HG02973 (cell line): ENCODE measurements around the gene ARHGAP26.
"Not testable (repeated sequence)": the region's sequence is repeated elsewhere in the genome, so short reads cannot be mapped to it uniquely, and the experiment has no call there.

Source experiments
- ATAC-seq: cut with Tn5 transposase; IDR thresholded peaks from one replicate; pipeline ENCODE4 v1.9.1; 2021; ENCODE audit warnings: moderate library complexity; ENCODE audit not compliant: unreplicated experiment

ARHGAP26 gene

DNA sequence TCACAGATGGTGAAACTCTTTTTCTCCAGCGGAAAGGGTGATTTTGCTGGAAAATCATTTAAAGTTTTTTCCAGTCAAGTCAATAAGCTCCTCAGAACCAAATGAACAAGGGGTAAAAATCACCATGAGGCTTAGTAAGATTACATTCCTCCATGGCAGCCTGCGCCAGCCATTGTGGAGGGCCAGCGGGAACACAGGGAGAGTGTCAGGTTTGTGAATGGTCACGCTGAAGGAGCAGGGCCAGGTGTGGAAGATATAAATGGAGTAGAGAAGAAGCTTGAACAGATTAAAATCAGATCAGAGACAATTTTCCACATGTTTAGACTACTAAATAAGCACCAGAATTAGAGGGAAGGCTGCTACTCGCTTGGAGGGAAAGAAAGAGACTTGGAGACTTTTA is 424.5 kb downstream of the ARHGAP26 start:
- no peak for ATAC-seq

- no peak for ATAC-seq
Measured at GRCh38 chr5:143195491-143195890, 425.3 kb downstream of the ARHGAP26 start.

GRCh38 chr5:143196601-143197259 is 426.6 kb downstream of the ARHGAP26 start:
- no peak for ATAC-seq

DNA sequence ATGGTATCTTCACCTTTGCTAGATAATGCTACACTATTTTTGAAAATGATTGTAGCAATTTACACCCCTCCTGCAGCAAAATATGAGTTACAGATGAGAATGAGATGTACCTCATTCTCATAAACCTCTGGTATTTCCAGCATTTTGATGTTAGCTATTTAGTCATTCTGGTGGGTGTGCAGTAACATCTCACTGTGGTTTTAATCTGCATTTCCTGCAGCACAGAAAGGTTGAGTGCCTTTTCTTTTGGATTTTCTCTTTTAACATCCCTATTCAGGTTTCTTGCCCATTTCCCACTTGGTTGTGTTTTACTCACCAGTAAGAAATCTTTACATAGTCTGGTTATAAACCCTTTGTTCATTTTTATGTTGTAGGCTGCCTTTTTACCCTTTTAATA is 427.1 kb downstream of the ARHGAP26 start:
- no peak for ATAC-seq

DNA sequence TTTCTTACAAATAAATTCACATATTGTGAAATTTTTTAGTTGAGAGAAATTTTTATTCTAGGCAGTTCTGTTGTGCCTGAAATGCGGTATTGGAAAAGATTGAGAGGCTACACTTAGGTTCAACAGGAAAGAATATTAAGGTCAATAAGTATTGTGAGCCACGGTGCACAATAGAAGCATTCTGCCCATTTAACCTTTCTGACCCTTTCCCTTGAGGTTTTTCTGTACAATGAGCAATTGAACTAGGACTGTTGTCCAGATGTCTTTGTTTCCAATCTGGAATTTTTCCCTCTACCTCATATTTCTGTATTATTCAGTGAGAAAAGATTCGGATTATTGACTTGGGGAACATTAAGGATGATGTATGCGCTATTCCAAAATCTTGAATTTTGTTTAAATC is 428.2 kb downstream of the ARHGAP26 start:
- no peak for ATAC-seq

DNA sequence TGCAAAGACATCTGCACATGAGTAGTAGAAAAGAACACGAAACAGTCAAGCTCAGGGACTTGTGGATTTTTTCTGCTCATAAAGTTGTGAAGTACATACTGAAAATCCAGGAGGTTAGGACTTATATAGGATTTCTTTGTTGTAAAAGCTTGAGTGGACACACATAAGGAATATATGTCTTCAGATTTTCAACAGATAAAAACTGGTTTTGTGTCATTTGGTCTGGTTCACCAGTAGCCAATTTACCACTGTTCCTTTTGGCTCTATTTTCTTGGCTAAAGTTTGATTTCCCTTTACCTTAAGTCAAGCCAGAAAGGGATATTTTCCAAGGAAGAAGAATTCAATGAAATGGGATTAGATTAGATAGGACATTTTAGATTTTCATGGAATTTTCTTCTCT is 429.0 kb downstream of the ARHGAP26 start:
- ATAC-seq, result no peak

DNA sequence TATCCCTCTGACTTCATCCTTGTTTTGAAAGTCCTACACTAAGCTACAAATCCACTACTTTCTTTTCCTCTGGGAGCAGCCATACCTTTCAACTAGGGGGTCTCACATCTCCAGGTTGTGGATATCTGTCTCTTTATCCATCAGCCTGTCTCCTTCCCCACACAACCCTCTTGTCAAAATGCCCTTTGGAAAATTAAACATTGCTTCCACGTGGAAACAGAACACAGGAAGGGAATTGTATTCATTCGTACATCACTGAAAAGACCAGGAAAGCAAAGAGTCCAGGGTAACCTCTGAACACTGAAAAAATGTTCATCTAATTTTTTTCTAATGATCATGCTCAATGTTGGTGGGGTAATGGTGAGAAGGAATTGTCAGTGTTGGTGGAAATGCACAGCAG is 429.7 kb downstream of the ARHGAP26 start:
- ATAC-seq, result no peak

DNA sequence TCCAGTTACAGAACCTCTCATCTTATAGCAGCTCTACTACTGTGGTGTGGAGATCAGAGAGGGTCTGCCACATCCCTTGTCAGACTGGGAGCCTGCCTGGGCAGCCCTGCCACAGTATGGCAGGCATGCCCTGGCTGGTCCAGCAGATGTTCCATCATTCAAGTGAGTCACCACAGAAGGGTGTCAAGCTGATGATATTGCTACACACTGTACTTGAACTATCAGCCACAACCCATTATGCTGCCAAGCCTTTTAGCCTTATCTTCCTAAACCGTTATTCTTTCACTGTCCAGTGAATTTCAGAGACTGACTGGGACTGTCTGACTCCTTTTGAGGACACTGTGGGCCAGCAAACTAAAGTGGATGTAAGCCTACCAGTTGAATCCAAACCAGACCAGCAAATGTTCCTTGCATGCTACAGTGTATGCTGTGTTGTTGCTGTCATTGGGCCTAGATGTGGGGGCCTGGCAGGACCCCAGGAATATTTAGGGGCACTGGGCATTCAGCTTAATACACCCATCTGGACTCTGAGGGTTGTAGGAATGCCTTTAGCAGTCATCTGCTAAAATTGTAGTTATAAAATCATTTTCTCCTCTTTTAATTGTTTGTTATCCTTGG is 430.7 kb downstream of the ARHGAP26 start:
- ATAC-seq, result no peak

DNA sequence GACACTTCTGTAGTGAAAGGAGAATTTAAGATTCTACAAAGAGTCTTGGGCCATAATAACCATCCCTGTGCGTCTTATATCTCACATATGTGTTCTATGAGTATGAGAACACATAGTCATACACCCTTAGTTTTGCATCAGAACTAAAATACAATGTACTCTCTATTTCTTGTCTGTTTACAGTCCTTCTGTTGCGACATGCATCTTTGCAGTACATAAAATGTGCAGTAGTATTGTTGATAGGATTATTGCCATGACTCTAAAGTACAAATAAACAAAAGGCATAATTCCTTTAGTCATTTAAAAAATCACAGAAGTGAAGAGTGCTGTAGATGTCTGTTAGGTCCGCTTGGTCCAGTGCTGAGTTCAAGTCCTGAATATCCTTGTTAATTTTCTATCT is 431.4 kb downstream of the ARHGAP26 start:
- no peak for ATAC-seq

DNA sequence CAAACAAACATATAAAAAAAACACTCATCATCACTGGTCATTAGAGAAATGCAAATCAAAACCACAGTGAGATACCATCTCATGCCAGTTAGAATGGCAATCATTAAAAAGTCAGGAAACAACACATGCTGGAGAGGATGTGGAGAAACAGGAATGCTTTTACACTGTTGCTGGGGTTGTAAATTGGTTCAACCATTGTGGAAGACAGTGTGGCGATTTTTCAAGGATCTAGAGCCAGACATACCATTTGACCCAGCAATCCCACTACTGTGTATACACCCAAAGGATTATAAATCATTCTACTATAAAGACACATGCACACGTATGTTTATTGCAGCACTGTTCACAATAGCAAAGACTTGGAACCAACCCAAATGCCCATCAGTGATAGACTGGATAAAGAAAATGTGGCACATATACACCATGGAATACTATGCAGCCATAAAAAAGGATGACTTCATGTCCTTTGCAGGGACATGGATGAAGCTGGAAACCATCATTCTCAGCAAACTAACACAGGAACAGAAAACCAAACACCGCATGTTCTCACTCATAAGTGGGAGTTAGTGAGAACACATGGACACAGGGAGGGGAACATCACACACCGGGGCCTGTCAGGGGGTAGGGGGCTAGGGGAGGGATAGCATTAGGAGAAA is 433.3 kb downstream of the ARHGAP26 start:
- not testable (repeated sequence) for ATAC-seq

- no peak for ATAC-seq
Measured at GRCh38 chr5:143204474-143205246, 434.5 kb downstream of the ARHGAP26 start.

DNA sequence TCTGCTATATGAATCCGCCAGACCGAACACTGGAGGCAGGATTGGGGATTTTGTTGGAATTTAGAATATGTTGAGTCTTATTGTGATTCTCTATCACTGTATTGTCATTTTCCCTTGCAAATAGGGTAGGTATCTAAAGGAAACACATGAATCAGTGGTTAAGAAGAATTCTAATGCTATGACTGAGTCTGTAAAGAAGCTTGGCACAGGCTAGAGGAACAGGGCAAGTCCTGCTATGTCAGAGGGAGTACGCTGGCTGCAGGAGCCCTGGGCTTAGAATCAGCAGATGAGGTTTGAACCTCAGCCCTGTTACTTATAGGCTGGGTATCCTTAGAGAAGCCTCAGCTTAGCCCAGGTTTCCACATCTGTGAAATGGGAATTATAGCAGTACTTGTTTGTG is 435.2 kb downstream of the ARHGAP26 start:
- no peak for ATAC-seq

DNA sequence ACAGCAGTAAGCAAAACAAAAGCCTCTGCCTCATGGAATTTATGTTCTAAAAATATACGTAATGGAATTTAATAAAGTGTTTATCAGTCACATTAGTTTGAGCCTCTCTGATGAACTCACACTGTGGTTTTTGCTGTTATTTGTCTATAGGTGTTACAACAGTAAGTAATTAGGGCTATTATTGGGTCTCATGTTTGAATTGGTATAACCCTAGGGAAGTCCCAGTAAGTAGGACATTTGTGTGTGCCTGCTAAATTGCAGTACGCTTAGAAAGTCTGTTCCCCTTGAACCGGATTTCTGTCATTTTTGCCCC is 435.7 kb downstream of the ARHGAP26 start:
- no peak for ATAC-seq

GRCh38 chr5:143206196-143207053 is 436.2 kb downstream of the ARHGAP26 start:
- ATAC-seq, result no peak

DNA sequence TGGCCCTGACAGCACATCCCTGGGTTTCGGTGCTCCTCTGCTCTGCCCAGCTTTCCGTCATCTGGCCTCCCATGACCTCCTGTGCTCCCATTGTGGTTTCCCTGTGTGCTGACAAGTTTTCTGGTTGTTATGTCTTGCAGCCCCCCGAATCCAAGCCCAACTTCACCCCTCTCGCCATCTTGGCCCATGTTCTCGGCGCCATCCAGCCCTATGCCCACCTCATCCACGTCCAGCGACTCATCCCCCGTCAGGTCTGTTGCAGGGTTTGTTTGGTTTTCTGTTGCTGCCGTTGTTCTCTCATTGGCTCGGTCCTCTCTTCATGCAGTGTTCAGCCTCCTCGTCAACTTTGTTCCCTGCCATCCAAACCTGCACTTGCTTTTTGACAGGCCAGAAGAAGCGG is 436.9 kb downstream of the ARHGAP26 start:
- no peak for ATAC-seq

GRCh38 chr5:143207563-143208364 is 437.6 kb downstream of the ARHGAP26 start:
- no peak for ATAC-seq

GRCh38 chr5:143208365-143208641 is 438.1 kb downstream of the ARHGAP26 start:
- no peak for ATAC-seq

- ATAC-seq, result no peak
Measured at GRCh38 chr5:143208781-143209510, 438.8 kb downstream of the ARHGAP26 start.

DNA sequence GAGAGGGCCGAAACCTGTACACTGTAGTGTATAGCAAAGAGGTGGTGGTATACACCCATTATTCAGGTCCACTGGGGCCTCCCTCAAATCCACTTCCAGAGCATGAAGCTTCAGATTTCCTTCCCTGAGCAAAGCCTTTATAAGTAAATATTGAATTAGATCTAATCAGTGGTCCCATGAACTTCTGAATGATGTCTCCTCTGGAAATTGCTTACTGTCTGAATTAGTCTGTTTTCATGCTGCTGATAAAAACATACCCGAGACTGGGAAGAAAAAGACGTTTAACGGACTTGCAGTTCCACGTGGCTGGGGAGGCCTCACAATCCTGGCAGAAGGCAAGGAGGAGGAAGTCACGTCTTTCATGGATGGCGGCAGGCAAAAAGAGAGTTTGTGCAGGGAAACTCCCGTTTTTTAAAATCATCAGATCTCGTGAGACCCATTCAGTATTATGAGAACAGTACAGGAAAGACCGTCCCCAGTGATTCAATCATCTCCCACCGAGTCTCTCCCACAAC is 439.8 kb downstream of the ARHGAP26 start:
- ATAC-seq, result no peak
